HL-60 (cell line): ENCODE results near the gene UBE2U.

Source experiments
- CTCF ChIP-seq: IDR thresholded peaks from one replicate; pipeline ENCODE4 v1.5.1; 2011; ENCODE audit warnings: low read length, control low read depth, inconsistent platforms; ENCODE audit not compliant: insufficient read depth
- GABPA ChIP-seq: IDR thresholded peaks from 2 replicates; pipeline ENCODE4 v1.6.1; 2012; ENCODE audit warnings: low read depth
- POLR2AphosphoS5 ChIP-seq: IDR thresholded peaks from 2 replicates; pipeline ENCODE4 v1.6.1; 2012; ENCODE audit warnings: low read depth
- REST ChIP-seq: IDR thresholded peaks from 2 replicates; pipeline ENCODE4 v1.6.1; 2012; ENCODE audit warnings: low read depth; ENCODE audit not compliant: insufficient replicate concordance

GRCh38 chr1:64173336-64173940 lies 30.0 kb upstream of the UBE2U start:
- no peak for TF ChIP-seq CTCF
- no peak for TF ChIP-seq POLR2AphosphoS5
- no peak for TF ChIP-seq REST
- no peak for TF ChIP-seq GABPA
